NCI-H146 treated with DMSO at 0.1 percent for 48 hours (cell line): ENCODE results near the gene SYNJ2.

ENCODE experiments used
- DNase-seq: peaks from one replicate; lab custom pipeline; 2025; ENCODE audit not compliant: unreplicated experiment; lab: John Stamatoyannopoulos, UW

SYNJ2 gene

GRCh38 chr6:158118886-158119285 is 137.2 kb downstream of the SYNJ2 start:
- DNase-seq, result no peak

- no peak for DNase-seq
Observed at GRCh38 chr6:158121335-158121734, 139.7 kb downstream of the SYNJ2 start.

GRCh38 chr6:158122048-158122447 is 140.4 kb downstream of the SYNJ2 start:
- DNase-seq, result no peak

- DNase-seq, result no peak
Observed at GRCh38 chr6:158124288-158124687, 142.6 kb downstream of the SYNJ2 start.

- DNase-seq, result no peak
Observed at GRCh38 chr6:158125271-158125670, 143.6 kb downstream of the SYNJ2 start.

GRCh38 chr6:158131926-158132325 is 150.3 kb downstream of the SYNJ2 start:
- DNase-seq, result peak; percentile 9

- DNase-seq, result no peak
Observed at GRCh38 chr6:158142789-158143188, 161.1 kb downstream of the SYNJ2 start.

- DNase-seq, result no peak
Observed at GRCh38 chr6:158143700-158144099, 162.0 kb downstream of the SYNJ2 start.
